ENCODE measurements around the gene DNAJC10.

- TF ChIP-seq, protein P1, sequence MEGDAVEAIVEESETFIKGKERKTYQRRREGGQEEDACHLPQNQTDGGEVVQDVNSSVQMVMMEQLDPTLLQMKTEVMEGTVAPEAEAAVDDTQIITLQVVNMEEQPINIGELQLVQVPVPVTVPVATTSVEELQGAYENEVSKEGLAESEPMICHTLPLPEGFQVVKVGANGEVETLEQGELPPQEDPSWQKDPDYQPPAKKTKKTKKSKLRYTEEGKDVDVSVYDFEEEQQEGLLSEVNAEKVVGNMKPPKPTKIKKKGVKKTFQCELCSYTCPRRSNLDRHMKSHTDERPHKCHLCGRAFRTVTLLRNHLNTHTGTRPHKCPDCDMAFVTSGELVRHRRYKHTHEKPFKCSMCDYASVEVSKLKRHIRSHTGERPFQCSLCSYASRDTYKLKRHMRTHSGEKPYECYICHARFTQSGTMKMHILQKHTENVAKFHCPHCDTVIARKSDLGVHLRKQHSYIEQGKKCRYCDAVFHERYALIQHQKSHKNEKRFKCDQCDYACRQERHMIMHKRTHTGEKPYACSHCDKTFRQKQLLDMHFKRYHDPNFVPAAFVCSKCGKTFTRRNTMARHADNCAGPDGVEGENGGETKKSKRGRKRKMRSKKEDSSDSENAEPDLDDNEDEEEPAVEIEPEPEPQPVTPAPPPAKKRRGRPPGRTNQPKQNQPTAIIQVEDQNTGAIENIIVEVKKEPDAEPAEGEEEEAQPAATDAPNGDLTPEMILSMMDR (IDR thresholded peaks at IDR 0.05): no peak
- no peak for TF ChIP-seq POLR2A (IDR thresholded peaks at IDR 0.05; ENCODE audit: low read depth)
- no peak for TF ChIP-seq POLR2AphosphoS5 (IDR thresholded peaks at IDR 0.05)
- no peak for TF ChIP-seq EP300 (IDR thresholded peaks at IDR 0.05)
These were observed 2.4 kb downstream of the DNAJC10 start for GRCh38 chr2:182718459-182718858.
